NCI-H187 (cell line): ENCODE data around the gene BRAF.
"Not testable (repeated sequence)": the region's sequence is repeated elsewhere in the genome, so short reads cannot be mapped to it uniquely, and the experiment has no call there.

Source experiments
- DNase-seq, 2 experiments: peaks; one replicate each; lab custom pipeline; 2025; lab: John Stamatoyannopoulos, UW

BRAF gene

DNA sequence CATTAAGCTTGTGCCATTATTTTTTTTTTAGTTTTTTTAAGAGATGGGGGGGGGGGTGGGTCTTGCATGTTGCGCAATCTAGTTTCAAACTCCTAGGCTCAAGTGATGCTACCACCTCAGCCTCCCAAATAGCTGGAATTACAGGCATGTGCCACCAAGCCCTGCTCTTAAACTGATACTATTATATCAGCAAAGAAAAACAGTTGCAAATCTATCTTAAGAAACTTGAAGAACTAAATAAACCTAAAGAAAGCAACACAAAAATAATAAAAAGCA is 47.5 kb downstream of the BRAF start:
- no peak for DNase-seq

DNA sequence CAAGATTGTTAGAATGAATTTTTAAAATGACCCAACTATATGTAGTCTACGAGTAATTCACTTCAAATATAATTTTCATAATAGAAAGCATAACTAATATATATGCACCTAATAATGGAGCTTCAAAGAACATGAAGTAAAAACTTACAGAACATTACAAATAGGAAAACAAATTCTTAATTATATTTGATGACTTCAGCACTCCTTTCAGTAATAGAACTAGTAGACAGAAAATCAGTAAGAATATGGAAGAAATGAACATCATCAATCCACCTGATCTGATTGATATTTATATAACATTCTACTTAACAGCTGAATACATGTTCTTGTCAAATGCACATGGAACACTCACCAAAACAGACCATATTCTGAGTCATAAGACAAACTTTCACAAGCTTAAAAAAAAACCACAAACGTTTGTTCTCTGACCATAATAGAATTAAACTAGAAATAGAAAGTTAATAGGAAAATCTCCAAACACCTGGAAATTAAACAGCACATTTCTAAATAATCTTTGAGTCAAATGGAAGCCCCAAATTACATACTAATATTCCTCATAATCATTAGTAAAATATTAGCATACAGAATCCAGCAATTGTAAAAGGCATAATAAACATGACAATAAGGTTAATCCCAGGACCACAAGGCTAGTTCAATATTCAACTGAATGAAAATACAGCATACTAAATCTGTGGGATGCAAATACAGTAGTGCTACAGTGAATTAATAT is 48.0 kb downstream of the BRAF start:
- DNase-seq = no peak

DNA sequence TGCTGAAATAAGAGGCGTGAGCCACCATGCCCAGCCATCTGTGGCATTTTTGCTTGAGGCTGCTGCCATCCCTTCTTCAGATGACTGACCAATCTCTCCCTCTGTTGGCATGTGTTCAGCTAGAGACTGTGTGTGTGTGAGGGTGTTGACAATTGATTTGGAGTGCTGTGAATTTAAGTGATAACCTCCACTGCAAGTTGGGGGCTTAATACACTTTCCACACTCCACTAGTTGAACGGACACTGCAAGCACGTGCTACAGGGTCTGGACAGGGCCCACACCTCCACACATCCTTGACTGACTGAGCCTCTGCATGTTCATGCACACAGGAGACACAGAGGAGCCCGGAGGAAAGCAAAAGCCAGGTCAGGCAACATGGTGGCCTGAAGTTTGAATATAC is 51.3 kb downstream of the BRAF start:
- no peak for DNase-seq

DNA sequence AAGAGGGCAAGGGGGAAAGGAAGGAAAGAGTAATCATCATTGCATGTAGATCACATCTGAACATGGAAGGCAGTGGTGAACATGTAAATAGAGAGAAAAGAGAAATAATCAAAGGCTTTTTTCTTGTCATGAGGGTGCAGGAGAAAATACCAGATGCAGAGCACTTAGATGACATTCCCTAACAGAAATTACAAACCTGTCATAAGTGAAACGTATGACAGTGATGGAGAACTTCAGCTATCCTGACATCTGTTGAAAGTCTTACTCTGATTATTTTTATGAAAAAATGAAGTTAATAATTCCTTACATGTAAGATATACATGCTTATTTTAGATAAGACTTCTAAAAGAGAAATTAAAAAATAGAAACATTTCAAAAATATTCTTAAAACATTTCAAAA is 54.7 kb downstream of the BRAF start:
- DNase-seq = no peak

DNA sequence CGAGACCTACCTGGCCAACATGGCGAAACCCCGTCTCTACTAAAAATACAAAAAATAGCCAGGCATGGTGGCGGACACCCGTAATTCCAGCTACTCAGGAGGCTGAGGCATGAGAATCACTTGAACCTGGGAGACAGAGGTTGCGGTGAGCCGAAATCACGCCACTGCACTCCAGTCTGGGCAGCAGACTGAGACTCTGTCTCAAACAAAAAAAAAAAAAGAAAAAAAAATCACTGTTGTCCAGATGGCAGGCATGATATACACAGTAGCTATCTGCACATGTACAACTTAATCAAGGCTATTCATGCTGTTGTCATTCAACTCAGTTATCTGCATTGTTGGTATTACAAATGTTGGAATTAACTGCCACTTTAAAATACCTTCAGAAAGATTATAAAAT is 55.3 kb downstream of the BRAF start:
- no peak for DNase-seq

DNA sequence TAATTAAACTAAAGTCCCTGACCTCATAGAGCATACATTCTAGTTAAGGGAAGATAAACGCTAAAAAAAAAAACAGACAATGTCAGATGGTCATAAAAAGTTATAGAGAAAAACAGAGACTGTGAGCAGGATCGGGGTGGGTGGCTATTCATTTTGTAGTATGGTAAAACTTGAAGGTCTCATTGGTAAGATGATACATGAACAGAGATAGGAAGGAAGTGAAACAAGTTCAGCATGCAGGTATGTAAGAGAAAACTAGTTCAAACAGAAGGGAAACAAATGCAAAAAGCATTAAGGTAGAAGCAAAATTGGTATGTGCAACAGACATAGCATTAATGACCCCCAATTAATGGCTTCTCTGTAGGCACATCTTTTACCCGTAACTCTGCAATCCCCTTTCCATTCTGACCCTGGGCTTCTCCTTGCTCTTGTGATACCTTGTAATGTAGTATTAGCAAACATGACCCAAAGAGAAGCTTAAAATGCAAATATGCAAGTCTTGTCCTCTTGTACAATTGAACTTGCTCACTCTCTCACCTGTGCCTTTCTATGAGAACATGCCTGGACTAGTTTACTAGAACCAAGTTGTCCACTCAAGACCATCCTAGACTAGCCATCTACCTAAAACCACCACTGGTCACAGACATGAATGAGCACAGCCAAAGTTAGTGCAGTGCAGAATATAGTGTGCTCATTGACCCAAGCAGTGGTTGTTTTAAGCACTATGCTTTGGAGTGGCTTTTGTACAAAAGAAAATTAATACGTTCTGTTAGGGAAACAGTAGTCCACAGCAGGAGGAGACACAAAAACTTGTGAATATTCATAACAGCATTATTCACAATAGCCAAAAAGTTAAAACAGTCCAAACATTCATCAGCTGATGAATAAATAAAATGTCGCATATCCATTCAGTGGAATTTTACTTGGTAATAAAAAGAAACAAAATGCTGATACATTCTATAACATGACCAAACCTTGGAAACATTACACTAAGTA is 57.0 kb downstream of the BRAF start:
- DNase-seq = no peak

DNA sequence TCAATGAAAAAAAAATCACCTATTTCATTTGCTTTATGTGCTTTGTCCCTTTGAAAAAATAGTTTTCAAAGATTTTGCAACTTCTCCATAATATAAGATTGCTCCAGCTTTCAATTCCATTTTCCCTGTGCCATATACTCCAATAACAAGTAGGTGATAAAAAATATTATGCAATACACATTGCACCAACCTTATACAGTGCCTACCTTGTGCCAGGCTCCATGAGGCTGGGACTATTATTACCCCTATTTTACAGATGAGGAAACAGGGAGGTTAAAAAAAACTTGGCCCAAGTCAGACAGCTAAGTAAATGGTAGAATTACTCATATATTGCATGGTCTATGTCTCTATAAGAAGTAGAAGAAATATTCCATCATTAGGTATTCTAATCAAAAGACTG is 57.8 kb downstream of the BRAF start:
- DNase-seq = no peak

DNA sequence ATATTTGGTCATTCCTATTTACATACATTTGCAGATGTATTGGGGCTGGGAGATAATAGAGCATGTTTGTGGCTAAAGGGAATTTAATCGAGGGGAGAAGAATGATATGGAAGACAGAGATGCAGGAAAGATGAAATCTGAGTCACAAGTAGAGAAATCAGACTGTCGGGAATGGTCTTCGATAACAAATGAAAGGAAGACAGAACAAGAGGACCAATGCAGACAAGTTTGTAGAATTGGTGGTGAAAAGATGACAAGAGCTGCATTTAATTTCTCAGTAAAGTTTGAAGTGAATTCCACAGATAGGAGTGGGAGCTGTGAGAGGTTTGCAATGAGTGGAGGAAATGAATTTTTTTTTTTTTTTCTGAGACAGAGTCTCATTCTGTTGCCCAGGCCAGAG is 60.0 kb downstream of the BRAF start:
- DNase-seq = no peak

DNA sequence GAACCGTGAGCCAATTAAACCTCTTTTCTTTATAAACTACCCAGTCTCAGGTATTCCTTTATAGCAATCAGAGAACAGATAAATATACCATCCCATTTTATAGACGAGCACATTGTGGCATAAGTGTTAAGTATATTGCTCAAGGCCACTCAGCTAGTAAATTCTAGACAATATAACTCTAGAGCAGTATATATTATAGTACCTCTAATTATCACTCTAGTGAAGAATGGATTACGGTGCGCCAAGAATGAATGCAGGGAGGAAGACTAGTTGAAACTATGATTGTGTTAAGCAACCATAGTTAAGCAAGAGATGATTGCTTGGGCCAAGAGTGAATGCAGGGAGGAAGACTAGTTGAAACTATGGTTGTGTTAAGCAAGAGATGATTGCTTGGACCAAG is 60.9 kb downstream of the BRAF start:
- DNase-seq = no peak

DNA sequence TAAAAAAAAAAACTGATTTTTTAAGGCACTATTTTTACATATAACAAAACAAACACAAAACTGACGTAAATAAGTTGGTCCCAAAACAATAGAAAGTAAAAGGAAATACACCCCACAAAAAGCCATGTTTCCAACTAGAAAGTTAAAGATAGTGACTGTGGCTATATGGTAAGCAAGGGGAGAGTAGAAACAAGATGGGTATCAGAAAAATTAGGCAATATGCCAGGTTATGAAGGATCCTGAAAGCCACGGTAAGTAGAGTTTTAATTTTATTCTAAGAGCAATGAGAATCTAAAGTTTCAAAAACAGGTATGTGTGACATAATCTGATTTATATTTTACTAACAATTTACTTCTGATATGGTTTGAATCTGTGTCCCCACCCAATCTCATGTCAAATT is 61.5 kb downstream of the BRAF start:
- no peak for DNase-seq

DNA sequence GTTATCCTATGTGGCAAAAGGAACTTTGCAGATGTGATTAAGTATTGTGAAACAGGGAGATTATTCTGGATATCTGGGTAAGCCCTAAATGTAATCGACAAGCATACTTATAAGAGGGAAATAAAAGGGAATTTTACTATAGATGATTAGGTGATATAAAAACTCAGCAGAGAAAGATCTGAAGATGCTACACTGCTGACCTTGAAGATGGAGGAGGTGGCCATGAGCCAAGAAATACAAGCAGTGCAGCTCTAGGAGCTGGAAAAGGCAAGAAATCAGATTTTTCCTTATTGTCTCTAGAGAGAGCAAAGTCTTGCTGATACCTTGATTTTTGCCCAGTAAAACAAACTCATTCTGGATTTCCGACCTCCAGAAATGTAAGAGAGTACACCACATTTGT is 67.7 kb downstream of the BRAF start:
- DNase-seq = no peak

DNA sequence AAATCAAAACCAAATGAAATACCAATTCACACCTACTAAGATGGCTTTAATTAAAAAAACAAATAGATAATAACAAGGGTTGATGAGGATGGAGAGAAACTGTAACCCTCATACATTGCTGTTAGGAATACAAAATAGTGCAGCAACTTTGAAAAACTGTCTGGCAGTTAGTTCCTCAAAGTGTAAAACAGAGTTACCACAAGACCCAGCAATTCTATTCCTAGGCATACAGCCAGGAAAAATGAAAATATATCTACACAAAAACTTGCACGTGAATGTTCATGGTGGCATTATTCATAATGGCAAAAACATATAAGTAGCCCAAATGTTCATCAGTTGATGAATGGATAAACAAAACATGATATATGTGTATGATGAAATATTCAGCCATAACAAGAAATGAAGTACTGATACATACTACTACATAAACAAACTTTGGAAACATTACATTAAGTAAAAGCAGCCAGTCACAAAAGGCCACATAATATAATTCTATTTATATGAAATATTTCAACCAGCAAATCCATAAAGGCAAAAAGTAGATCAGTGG is 83.5 kb downstream of the BRAF start:
- no peak for DNase-seq

DNA sequence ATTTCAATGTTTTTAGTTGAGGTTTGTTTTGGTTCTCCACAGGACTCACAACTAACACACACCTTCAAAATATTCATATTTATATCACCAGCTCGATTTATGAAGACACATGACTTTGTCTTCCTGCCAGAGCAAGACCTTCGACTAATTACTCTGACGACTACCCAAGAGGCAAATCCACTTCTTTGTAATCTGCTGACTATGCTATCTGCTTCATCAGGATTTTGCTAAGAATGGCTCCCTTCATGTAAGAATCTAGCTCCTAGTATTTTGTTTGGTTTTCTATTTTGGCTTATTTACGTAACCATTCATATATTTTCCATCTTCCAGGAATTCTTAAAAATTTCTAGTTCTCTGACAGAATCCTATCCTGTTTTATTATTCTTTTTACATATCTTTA is 93.0 kb downstream of the BRAF start:
- DNase-seq = no peak

DNA sequence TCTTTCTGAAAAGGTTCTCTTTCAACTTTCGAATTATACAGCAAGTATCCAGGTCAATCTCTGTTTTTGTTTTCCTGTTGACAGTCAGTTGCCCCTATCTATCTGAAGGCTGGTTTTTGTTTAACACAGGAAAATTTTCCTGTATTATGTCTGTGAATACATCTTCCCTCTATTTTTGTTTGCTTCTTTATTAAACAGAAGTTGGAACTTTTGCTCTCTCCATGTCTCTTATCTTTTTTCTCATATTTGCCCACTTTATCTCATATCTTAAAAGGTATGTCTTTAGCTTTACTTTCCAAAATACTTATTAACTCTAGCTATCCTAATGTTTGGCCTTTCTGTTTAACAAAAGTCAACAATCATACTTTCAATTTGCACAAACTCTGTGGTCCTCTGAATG is 95.0 kb downstream of the BRAF start:
- no peak for DNase-seq

DNA sequence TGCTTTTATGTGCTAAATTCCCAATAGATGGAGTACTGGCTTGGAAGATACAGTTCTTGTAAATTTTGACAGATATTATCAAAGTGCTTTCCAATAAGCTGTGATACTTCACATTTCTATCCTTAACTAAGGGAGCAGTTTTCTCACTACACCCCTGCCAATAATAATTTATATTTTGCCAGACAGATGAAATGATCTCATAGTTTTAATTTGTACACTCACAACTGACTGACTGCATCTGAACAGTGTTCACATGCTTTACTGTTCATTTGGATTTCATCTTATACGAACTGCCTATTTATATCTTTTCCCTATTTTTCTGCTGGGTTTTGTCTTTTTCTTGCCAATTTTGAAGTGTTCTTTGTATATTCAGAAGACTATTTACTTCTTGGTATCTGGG is 96.0 kb downstream of the BRAF start:
- DNase-seq = no peak

DNA sequence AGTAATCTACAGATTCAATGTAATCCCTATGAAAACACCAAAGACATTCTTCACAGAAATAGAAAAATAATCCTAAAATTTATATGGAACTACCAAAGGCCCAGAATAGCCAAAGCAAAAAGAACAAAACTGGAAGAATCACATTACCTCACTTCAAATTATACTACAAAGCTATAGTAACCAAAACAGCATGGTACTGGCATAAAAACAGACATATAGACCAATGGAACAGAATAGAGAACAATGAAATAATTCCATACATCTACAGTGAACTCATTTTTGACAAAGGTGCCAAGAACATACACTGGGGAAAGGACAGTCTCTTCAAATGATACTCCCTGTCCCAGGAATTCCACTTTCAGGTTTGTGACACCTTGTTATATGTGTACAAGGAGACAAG is 107.3 kb downstream of the BRAF start:
- not testable (repeated sequence) for DNase-seq

DNA sequence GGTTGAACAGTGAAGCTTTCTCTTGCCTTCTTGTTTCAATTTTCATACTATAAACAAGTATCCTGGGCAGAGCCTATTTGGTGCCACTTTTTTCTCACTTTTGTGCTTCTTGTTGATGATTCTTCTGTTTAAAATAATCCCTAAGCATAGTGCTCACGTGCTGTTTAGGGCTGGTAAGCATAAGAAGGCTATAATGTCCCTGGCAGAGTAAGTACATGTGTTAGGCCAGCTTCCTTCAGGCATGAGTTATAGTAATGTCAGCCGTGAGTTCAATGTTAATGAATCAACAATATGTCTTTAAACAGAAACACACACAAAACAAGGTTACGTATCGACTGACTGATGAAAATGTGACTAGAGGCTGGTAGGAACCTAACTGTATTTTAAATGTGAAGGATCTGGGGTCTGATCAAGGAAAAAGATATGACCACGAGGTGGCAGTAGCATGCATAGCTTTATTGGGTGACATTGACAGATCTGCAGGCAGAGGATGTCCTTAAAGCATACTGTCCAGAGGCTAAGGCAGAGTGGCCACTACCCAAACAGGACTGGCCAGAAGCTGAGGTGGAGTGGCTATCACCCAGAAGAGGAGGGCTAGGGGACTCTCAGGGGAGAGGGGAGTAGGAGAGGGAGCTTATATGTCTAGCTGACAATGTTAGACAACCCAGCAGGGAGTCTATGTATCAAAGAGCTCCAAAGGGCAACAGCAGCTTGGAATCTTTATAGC is 113.7 kb downstream of the BRAF start:
- DNase-seq = peak in 1 of 2 experiments; percentile 41

DNA sequence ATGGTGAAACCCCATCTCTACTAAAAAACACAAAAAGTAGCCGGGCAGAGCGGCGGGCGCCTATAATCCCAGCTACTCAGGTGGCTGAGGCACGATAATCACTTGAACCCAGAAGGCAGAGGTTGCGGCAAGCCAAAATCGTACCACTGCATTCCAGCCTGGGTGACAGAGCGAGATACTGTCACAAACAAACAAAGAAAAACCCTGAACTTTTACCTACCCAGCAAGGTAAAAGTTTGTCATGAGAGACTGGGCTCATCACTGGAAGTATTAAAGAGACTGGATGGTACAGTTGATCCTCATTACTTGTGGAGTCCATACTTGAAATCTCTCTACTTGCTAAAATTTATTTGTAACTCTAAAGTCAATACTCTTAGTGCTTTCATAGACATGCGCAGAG is 114.3 kb downstream of the BRAF start:
- no peak for DNase-seq

DNA sequence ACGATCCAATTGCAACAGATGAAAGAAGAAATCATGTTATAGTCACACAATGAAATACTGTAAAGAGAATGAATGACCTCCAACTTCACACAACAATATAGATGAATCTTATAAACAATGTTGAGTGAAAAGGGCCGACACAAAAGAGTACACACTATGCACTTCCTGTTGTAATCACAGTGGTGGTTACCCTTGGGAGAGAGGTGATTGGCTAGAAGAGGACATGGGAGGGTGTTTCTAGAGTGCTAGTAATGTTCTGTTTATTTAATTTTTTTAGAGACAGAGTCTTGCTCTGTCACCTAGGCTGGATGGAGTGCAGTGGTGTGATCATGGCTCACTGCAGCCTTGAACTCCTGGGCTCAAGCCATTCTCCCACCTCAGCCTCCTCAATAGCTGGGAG is 145.8 kb downstream of the BRAF start:
- DNase-seq = no peak

DNA sequence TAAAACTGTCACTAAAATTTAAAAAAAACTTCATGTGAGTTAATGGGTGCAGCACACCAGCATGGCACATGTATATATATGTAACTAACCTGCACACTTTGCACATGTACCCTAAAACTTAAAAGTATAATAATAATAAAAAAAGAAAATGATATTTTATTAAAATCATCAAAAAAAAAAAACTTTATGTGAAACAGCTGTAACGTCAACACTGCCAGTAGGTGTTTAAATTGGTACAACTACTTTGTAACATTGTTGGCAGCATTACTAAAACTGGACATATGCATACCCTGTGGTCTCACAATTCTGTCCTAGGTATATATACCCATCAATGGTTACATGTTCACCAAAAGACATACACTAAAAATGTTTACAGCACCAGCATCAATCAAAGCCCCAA is 146.2 kb downstream of the BRAF start:
- DNase-seq = no peak

DNA sequence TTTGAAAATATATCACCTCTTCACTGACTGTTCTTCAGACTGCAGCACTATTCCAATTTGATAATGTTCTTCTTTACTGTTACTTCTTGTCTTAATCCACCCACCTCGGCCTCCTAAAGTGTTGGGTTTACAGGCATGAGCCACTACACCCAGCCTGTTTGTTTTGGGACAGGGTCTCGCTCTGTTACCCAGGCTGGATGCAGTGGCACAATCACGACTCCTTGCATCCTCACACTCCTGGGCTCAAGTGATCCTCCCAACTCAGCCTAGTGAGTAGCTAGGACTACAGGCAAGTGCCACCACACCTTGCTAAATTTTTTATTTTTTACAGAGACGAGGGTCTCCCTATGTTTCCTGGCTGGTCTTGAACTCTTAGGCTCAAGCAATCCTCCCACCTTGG is 150.4 kb downstream of the BRAF start:
- no peak for DNase-seq

DNA sequence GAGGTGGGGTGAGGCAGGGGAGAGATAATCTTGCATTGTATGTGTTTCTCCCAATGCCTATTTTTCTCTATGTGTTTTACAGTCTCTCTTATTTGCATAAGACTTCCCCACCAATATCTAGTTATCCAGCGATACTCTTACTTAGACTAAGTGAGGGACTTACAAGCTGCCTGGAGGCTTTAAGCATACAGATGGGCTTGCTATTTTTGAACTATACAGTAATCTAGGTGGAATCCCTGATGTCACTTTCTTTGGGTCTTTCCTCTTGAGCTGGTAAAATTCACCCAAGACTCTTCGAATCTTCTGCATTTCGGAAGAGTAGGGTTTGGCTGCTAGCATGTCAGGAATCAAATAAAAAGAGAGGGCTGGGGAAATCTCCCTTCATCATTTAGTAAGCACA is 151.6 kb downstream of the BRAF start:
- no peak for DNase-seq

DNA sequence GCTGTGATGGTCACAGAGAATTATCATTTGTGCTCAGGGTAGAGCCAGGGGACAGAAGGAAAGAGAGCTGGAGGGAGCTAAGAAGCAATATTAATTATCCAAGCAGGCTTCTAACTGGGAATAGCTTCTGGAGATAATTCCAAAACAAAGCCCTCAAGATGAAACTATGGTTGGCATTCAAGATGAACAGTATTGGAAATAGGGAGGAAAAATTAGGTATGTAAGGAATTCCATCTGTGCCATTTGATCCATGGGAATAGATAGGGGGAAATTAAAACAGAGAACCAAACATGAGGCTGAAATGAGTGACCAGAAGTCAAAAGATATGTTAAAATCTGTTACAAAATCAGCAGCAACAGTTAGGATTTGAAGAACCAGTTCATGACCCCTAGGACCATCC is 152.9 kb downstream of the BRAF start:
- no peak for DNase-seq
